Fibroblast of the aortic adventitia (primary cell): ENCODE results near the gene SCN8A. TPM values are rescaled to one million over a fixed set of nuclear protein-coding genes. Genes with fewer than 3 reads are reported as not detected.

Source experiments
- DNase-seq: peaks from one replicate; pipeline ENCODE4 v3.0.0-alpha.2; 2010; ENCODE audit warnings: low read depth
- H3K4me3 ChIP-seq: 2 replicates; pipeline ENCODE4 v1.5.1; 2011; ENCODE audit warnings: low read depth, mild to moderate bottlenecking, control low read depth, low read length, moderate library complexity
- total RNA-seq: library from RNA; depleted of rRNA; stranded (reverse); fragments of >200 nt; gene quantifications from 2 replicates; pipeline ENCODE4 v1.2.3, GENCODE V29; 2012; ENCODE audit warnings: low replicate concordance
- TF ChIP-seq, protein P1 (sequence below): IDR thresholded peaks from 2 replicates; pipeline ENCODE4 v1.5.1; 2011; ENCODE audit warnings: mild to moderate bottlenecking, low read length, control low read depth, inconsistent platforms; ENCODE audit not compliant: insufficient read depth

Gene SCN8A
- total RNA-seq, 1 donor = 7.9 TPM

DNA sequence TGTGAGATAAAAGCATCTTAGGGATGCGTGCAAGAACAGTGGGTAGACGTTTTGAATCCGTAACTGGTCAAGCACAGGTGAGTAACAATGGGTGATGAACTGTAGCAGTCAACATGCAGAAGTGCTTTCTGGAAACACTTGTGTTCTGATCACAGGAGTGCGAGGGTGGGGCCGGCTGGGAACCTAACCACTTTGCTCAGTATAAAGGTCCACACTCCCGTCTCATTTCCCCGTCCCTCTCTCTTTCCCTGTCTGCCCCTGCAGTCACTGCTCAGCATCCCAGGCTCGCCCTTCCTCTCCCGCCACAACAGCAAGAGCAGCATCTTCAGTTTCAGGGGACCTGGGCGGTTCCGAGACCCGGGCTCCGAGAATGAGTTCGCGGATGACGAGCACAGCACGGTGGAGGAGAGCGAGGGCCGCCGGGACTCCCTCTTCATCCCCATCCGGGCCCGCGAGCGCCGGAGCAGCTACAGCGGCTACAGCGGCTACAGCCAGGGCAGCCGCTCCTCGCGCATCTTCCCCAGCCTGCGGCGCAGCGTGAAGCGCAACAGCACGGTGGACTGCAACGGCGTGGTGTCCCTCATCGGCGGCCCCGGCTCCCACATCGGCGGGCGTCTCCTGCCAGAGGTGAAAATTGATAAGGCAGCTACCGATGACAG lies 130.4 kb downstream of the SCN8A start:
- peak overlapping the region; percentile 57 for H3K4me3 ChIP-seq
- DNase-seq = peak; percentile 34
- TF ChIP-seq, protein P1, sequence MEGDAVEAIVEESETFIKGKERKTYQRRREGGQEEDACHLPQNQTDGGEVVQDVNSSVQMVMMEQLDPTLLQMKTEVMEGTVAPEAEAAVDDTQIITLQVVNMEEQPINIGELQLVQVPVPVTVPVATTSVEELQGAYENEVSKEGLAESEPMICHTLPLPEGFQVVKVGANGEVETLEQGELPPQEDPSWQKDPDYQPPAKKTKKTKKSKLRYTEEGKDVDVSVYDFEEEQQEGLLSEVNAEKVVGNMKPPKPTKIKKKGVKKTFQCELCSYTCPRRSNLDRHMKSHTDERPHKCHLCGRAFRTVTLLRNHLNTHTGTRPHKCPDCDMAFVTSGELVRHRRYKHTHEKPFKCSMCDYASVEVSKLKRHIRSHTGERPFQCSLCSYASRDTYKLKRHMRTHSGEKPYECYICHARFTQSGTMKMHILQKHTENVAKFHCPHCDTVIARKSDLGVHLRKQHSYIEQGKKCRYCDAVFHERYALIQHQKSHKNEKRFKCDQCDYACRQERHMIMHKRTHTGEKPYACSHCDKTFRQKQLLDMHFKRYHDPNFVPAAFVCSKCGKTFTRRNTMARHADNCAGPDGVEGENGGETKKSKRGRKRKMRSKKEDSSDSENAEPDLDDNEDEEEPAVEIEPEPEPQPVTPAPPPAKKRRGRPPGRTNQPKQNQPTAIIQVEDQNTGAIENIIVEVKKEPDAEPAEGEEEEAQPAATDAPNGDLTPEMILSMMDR = peak; percentile 51

GRCh38 chr12:51722431-51722830 lies 131.4 kb downstream of the SCN8A start:
- TF ChIP-seq, protein P1 = no peak
- no peak overlapping the region for H3K4me3 ChIP-seq
- DNase-seq = no peak

DNA sequence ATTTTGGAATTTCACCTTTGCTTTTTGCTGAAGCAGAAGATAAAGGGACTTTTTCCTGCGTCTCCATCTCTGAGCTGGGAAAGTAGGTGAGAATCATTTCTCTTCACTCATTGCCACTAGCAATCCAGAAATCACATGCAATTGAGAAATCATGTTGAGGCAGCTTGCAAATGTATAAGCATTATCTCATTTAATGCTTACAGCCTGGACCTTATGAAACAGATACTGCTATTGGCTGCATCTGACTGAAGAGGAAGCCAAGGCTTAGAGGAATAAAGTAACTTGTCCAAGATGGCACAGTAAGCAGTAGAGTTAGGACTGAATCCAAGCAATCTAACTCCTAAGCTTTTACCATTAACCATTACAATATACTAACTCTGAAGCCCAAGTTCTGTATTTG lies 135.1 kb downstream of the SCN8A start:
- H3K4me3 ChIP-seq = no peak overlapping the region
- no peak for DNase-seq
- TF ChIP-seq, protein P1 = no peak

DNA sequence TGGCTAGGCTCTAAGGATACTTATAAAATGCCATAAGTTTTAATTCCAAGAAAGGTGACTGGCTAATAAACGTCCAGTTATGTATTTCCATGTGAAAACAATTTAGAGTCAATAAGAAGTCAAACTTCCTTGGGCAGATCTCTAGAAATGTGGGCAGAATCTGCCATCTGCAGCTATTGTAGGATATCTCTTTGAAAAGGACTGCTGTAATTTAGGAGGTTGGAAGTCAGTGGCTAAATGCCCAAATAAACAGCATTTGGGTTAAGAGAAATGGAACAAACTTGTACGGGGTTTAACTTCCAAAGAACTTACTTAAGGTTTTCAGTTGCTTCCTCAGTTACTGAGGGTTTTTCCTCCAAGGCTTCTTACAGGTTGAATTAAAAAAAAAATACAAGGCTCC lies 135.9 kb downstream of the SCN8A start:
- TF ChIP-seq, protein P1 = no peak
- peak; percentile 27 for DNase-seq

GRCh38 chr12:51729331-51729730 lies 138.3 kb downstream of the SCN8A start:
- H3K4me3 ChIP-seq = no peak overlapping the region
- DNase-seq = no peak
- TF ChIP-seq, protein P1 = no peak

More for the DNA sequence above, 135.9 kb downstream of the SCN8A start:
- H3K4me3 ChIP-seq = no peak overlapping the region

DNA sequence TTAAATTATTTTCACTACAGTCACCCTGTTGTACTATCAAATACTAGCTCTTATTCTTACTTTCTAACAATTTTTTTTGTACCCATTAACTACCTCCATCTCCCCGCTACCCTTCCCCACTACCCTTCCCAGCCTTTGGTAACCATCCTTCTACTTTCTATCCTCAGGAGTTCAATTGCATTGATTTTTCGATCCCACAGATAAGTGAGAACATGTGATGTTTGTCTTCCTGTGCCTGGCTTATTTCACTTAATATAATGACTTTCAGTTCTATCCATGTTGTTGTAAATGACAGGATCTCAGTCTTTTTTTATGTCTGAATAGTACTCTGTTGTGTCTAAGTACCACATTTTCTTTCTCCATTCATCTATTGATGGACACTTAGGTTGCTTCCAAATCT lies 139.7 kb downstream of the SCN8A start:
- H3K4me3 ChIP-seq = no peak overlapping the region
- TF ChIP-seq, protein P1 = no peak
- no peak for DNase-seq

DNA sequence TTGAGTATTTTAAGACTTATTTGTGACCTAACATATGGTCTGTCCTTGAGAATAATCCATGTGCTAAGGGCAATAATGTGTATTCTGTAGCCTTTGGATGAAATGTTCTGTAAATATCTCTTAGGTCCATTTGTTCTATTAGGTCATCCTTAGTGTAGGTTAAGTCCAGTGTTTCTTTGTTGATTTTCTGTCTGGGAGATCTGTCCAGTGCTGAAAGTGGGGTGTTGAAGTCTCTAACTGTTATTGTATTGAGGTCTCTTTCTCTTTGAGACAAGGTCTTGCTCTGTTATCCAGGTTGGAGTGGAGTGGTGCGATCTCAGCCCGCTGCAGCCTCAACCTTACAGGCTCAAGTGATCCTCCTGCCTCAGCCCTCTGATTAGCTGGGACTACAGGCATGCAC lies 149.5 kb downstream of the SCN8A start:
- TF ChIP-seq, protein P1 = no peak
- H3K4me3 ChIP-seq = no peak overlapping the region
- no peak for DNase-seq
